ENCODE data around the gene PTPN14. TPM values are rescaled to one million over a fixed set of nuclear protein-coding genes. Genes with fewer than 3 reads are reported as not detected.
A peak's percentile ranks its signal among the peaks of the same experiment; 100 is the strongest.
"Not testable (repeated sequence)": the region's sequence is repeated elsewhere in the genome, so short reads cannot be mapped to it uniquely, and the experiment has no call there.

PTPN14 gene
- total RNA-seq, 1 experiment from 2014 or later, result 27.4 TPM

DNA sequence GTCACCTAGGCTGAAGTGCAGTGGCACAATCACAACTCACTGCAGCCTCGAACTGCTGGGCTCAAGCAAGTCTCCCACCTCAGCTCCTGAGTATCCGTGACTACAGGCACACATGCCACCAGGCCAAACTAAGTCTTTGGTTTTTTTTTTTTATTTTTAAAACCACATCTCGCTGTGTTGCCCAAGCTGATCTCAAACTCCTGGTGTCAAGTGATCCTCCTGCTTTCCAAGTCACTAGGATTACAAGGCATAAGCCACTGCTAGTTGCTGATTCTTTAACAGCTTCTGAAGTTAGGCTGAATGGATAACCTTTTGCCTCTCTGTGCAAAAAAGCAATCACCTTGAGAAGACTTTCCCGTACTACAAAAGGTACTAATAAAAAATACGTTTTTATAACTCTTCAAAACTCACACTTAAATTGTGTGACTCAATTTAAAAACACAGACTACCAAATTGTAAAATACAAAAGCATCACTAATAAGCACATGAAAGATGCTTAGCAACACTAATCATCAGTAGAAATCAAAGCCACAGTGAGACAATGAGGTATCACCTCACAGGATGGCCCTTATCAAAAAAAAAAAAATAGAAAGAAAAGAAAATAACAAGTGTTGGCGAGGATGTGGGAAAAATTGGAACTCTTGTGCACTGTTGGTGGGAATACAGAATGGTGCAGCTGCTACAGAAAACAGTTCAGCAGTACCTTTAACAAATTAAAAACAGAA is 40.3 kb downstream of the PTPN14 start:
- DNase-seq (ENCODE audit: low read depth), result no peak

DNA sequence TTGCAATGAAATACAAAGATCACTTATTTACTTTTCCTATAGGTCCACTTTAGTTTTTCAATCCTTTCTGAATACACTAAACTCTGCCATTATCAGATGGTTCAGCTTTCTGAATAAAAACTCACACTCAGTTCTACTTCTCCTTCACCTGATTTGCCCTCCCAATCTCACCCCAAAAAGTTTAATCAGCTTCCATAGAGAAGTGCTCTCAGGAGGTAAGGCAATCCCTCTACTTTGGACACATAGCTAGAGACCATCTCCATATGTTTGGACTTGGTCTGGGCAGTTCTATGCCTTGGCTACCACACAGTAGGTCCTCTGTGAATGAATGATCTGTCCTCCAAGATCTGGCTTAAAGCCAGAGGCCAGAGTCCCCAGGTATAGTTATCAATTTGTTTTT is 40.9 kb downstream of the PTPN14 start:
- no peak for DNase-seq (ENCODE audit: low read depth)

DNA sequence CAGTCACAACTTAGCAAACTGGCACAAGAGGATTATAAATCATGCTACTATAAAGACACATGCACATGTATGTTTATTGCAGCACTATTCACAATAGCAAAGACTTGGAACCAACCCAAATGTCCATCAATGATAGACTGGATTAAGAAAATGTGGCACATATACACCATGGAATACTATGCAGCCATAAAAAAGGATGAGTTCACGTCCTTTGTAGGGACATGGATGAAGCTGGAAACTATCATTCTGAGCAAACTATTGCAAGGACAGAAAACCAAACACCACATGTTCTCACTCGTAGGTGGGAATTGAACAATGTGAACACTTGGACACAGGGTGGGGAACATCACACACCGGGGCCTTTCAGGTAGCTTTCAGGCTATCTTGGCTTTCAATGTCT is 41.8 kb downstream of the PTPN14 start:
- not testable (repeated sequence) for DNase-seq (ENCODE audit: low read depth)

DNA sequence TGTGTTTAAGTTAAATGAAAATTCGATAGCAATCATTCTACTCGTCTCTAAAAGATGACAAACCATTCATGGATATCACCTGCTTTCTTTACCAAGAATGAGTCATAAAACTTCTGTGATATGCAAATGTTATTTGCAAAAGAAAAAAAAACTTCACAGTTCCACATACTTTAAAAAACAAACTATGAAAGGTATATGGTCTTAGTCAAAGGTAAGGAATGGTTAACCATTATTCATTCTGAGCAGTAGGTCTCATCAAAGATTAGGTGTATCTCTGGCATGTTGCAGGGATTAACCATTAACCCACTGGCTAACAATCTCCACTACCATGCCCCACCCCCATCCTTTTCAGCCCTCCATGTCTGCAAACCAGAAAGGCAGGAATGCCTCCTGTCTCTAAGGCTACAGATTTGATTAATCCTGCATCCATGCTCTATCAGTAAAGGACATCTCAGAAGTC is 44.4 kb downstream of the PTPN14 start:
- peak; percentile 21 for DNase-seq (ENCODE audit: low read depth)

DNA sequence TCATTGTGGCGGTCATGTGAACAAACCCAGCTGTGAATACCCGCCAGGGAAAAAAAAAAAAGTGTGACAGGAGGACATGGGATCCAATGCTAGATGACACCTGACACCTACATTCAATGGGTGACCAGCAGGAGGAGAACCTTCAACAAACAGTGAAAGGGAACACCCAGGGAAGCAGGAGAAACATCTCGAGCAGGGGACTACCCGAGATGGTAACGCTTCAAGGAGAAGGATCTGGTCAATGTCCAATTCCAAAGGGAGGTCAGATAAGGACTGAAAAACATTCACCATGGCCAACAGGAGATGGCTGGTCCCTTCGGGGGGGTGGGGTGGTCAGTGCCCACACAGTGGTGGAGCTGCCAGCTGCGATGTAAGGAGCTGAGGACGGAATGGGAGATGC is 46.3 kb downstream of the PTPN14 start:
- DNase-seq (ENCODE audit: low read depth), result no peak

DNA sequence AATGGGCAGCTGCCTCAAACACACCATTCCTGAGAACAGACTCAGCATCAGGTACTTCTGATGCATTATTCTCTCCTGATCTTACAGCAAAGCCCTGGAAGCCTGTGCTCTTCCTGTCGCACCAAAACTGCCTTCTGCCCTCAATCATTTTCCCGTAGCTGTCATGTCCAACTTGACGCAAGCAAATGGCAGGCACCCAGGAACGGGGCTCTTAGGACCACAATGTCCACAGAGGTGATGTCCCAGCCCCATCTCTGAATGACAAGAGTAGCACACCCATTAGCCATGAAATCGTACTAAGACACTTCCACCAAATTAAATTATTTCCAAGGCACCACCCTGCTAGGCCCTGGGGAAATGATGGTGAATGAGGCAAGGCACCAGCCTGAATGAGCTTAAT is 47.1 kb downstream of the PTPN14 start:
- DNase-seq (ENCODE audit: low read depth), result no peak

DNA sequence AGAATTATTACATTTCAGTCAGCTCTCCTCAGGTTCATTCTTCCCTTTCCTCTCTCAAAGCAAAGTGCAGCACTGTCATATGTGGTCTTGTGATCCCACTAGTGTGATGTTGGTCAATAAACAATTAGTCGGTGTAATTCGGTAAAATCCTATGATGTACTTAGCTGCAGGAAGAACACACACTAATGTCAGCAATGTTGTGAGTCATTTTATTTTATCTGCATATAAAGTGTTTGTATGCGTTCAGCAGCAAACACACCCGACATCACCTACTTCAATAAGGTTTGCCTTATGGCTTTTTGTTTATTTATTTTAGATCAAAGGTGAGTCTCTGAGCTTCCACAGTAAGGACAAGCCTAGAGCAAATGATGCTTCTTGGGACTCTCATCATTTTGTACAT is 47.8 kb downstream of the PTPN14 start:
- peak; percentile 42 for DNase-seq (ENCODE audit: low read depth)

DNA sequence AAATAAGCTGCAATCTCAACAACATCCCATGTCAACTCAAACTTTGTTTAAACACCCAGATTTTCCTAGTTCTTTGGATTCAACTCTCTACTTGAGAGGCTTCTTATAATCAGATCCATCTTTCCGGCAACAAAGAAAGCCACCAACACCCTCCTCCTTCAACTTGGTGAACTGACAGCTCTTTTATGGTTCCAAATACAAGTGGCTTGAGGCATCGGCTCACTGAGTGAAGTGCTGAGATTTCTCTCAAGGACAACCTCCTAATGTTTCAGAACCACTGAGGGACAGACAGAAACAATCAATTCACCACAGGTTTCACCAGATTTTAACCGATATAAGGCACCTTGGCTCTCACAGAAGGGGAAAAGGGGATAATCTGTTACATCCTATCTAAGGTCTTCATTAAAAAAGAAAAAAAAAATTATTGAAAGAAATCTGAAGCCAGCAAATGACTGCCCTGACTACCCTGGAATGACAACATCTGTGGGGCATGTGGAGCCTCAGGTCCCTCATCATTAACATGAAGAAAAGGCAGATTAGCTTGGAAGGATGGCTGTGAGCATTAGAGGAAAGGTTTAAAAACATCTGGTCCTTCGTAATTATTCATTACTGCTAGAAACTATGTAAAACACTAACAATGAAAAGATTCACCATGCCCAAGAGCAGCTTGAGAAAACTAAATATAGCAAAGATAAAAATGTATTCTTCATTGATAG is 50.9 kb downstream of the PTPN14 start:
- DNase-seq (ENCODE audit: low read depth), result no peak

DNA sequence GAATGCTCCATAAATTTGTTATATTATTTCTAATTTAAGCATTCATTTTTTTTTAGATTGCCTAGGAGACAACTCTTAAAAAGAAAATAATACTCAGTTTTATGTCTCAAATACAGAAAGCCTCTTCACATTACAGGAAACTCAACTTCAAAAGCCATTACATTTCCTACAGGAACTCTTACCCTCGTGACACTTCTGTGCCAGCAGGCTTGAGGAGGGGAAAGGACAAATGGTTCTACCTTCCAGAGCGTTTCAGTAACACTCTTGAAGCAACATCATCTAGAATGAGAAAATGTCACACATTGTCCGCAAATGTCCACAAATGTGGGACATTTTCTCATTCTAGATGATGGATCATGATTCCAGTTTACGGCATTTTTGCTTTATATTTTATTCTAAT is 51.7 kb downstream of the PTPN14 start:
- DNase-seq (ENCODE audit: low read depth), result no peak

DNA sequence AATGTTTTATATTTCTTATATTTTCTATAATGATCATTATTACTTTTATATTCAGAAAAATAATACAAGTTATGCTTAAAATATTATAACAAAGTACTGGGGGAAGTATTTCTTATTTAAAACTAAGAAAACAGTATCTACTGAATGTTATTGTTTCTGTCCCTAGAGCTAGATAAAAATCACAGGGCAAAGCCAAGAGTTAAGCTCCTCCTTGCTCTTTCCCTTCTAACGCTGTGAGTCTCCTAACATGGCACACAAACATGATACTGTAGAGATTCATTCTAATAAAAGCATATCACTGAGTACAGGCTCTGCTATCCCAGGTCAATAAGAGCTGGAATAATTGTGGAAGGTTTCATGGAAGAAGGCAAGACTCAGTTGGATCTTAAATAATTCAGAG is 53.4 kb downstream of the PTPN14 start:
- DNase-seq (ENCODE audit: low read depth), result no peak

DNA sequence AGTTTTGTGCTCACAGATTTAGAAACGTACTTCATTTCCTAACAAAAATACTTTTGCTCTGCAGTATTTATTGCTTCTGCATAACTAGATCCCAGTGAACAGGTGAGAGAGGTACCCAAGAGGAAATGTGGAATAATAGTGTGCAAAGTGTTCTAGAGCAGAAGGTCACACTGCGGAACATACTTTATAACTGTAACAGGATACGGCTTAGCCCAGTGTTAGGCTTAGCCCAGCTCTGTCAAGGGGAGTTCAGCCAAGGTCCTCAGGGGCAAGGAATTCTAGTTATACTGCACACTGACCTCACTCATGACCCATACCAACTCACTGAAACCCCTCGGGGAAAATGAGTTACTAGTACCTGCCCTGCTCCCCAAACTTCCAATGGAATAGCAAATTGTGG is 55.3 kb downstream of the PTPN14 start:
- DNase-seq (ENCODE audit: low read depth), result peak; percentile 71

DNA sequence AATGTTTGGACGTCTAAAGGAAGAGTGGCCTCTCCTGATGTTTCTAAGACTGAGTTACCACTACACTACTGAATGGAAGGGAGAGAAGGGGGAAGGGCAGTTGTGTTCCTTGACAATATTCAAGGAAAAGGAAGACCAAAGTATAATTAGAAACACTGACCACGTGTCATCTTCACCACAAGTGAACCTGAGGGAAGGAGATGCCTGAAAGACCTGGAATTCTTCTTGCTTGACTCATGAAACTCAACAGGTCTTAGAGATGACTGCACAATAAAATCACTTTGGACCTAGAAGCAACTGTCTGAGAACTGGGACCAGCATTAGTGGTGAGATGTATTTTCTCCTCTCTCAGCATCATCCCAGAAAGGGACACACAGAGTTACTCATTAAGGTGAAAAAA is 56.7 kb downstream of the PTPN14 start:
- DNase-seq (ENCODE audit: low read depth), result peak; percentile 95

DNA sequence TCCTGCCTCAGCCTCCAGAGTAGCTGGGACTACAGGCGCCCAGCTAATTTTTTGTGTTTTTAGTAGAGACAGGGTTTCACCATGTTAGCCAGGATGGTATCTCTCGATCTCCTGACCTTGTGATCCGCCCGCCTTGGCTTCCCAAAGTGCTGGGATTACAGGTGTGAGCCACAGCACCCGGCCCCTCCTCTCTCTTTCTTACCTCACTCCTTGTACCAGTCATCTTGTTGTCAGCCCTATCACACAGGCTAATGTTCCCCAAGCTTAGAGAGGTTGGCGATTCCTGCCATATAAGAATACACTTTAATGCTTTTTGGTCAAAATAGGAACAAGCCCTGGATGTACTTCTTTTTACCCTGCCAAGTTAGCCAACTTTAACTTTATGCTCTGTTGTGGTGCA is 57.2 kb downstream of the PTPN14 start:
- DNase-seq (ENCODE audit: low read depth), result not testable (repeated sequence)

DNA sequence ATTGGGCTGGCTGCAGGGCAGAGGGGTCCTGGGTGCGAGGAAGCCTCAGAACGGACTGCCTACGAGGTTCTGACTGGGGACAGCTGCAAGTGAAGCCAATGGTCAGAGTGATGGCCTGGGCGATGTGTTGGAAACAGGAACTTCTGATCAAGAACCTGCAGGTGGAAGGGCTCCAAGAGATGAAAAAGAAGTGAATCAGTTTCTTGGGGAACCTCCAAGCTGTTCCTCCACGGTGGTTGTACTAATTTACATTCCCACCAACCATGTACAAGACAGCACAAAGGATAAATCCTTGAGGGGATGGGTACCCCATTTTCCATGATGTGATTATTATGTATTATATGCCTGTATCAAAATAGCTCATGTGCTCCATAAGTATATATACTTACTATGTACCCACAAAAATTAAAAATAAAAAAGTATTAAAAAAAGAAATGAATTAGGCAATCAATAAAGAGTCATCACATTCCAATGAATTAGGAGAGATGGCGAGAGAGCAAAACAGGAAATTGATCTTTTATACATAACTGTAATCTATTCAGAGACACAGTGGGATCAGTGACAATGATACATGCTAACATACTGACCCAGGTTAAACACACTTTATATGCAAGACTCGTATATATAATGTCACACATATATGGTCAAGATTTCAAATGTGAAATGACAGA is 58.1 kb downstream of the PTPN14 start:
- peak; percentile 68 for DNase-seq (ENCODE audit: low read depth)

DNA sequence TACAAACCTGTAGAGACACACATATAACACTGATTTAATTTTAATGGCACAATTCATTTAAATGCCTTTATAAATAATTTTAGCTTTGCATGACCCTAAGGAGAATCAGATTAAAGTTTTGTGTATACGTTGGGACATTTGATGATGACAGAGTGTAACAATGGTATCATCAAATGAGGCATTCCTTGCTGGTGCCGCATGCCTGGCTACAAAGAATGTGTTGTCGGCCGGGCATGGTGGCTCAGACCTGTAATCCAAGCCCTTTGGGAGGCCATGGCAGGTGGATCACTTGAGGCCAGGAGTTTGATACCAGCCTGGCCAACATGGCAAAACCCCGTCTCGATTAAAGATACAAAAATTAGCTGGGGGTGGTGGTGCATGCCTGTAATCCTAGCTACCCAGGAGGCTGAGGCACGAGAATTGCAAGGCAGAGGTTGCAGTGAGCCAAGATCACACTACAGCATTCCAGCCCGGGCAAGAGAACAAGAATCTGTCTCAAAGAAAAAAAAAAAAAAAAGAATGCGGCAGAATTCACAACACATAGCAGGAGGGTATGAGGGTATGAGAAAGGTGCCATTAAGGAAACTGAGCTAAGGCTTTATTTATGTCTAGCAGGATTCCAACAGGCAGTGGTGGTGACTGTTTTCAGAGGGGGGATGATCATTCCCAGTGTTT is 58.9 kb downstream of the PTPN14 start:
- DNase-seq (ENCODE audit: low read depth), result no peak

DNA sequence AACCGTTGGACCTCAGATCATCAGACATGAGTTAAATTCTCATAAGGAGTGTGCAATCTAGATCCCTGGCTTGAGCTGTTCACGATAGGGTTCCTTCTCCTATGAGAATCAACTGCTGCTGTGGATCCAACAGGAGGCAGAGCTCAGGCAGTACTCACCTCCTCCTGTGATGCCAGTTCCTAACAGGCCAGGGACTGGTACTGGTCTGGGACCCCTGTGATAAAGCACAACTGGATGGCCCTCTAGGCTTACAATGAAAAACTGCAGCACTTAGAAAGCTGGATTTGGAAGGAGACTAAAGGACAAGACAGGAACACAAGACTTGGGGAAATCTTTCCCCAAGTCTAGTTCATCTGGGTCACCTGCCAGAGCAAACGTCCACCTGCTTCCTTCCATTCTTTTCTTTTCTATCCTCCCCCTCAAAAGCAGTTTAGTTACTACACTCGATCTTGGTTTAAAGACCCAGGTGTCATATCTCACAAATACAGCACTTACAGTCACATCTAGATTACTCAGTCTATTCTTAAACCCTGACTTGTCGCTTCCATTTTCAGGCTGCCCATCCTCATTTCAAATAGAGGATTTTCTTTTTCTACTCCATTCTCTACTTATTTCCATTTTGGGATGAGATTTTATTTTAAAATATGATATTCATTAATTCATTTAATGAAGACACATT is 59.8 kb downstream of the PTPN14 start:
- DNase-seq (ENCODE audit: low read depth), result no peak

DNA sequence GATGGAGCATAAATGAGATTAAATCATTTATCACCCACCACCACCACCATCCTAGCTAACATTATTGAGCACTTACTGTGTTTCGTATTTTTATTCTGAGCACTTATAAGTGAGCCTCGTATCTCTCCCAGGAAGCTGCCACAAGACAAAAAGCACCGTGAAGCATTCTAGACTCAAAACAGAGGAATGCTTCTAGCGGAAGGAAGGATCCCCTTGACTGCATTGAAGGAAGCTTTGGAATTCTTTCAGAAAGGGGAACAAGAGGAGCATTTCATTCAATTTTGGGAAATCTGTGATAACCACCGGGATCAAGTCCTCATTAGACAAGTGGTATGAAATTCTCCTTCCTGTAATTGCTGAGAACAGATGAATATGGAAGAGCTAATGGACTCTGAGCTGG is 66.3 kb downstream of the PTPN14 start:
- no peak for DNase-seq (ENCODE audit: low read depth)

DNA sequence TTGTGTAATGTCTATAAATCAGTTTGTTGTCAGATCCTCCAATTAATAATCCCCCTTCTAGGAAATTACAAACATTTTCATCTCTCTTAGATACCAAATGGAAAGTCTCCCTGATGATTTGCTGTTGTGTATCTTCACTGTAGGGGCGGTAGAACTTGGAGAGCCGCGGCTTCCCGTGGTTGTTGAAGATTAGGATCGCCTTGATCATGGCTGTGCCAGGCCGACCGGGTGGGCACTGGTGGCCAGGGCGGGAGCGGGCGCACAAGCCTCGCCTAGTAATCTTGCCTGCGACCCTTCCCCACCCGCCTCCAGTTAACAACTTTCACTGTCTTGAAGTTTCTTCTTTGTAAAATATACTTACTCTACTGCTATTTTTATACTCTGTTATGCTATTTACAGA is 68.2 kb downstream of the PTPN14 start:
- not testable (repeated sequence) for DNase-seq (ENCODE audit: low read depth)

DNA sequence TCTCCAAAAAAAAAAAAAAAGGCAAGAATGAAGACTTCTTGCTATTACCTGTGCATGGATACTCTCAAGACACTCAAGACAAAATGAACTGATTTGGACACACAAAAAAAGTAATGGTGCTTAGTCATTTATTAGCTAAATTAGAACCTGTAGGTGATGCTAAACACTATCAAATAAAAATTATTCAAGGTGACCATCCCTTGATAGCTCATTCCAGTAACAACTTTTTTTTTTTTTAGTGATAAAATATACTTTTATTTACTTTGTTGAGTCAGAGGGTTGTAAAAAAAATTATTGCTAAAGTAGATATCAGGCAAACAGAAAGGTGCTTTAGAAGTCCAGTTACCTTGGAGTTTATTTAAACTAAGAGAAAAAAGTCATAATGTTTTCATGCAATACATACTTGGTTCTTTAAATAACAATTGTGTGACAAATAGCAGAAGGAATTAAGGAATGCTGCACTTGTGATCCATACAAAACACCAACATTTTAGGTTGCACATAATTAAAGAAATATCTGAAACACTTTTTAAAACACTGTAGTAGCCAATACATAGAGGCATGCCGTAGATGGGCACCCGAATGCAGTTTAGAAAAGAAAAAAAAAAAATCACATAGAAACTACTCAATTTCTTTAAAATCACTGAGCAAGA is 69.3 kb downstream of the PTPN14 start:
- not testable (repeated sequence) for DNase-seq (ENCODE audit: low read depth)

DNA sequence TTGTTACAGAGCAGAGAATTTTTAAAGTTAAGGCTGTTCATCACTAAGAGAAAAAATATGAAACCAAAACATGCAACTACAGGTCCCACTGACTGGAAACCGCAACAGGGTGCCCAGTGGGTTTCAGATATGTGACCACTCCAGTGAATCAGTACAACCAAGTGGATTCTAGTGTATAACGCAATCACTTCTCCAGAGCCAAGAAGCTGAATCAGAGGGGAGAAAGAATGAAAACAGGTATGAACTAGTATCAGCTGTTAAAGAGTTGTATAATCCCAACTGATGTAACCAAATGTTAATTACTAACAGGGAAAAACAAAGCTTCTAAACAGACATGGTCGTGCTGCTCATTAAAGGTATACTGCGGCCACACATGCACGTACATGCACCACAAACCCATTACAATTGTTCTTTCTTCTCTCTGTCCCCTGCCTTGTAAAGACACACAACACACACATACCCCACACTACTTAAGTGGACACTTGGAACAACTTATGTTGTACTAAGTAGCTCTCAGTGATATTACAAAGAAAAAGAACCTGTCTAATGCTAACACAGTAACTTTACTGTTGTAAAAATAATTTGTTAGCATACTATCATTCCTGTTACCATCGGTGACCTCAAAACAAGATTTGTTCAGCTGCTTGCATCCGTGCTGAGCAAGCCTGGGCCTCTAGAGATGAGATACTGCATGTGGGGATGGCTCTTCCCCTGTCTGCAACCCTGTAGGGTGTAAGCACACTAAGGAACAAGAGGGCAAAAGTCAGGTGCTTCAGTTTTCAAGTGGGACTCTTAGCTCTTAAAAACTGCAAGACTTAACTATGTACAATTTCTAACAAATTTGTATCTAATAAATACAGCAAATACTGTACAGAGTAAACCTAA is 74.2 kb downstream of the PTPN14 start:
- peak; percentile 97 for DNase-seq (ENCODE audit: low read depth)

Data from M059J (cell line).